Right ventricle myocardium superior (tissue), 1 donor: Measurements from ENCODE around the gene GDI1. TPM values are rescaled to one million over a fixed set of nuclear protein-coding genes. Genes with fewer than 3 reads are reported as not detected.

Experiments used
- ATAC-seq: fragments of 200-7000 bp; cut with Tn5 transposase; one replicate; pipeline ENCODE4 v1.9.1; 2020; ENCODE audit warnings: mild to moderate bottlenecking; ENCODE audit not compliant: poor library complexity
- DNase-seq: peaks from one replicate; pipeline ENCODE4 v3.0.0-alpha.2; 2020
- intact Hi-C: fragments of 100-400 bp; cut with DNase I; formaldehyde crosslinking; loops from one replicate; pipeline ENCODE4 v1.11.2; 2022
- total RNA-seq: library from RNA; stranded (reverse); fragmentation: NEBNext Ultra II Directional; extraction: Animal tissue kit (Norgen Biotek cat#: 25700); gene quantifications from one replicate; pipeline ENCODE4 v1.2.1, GENCODE V29; 2021
- donor health status: DM: no; HTN: yes; CAD: no; lungs with severe emphysema.

The GDI1 gene
- total RNA-seq, 1 donor from 2014 or later: 70.3 TPM

DNA sequence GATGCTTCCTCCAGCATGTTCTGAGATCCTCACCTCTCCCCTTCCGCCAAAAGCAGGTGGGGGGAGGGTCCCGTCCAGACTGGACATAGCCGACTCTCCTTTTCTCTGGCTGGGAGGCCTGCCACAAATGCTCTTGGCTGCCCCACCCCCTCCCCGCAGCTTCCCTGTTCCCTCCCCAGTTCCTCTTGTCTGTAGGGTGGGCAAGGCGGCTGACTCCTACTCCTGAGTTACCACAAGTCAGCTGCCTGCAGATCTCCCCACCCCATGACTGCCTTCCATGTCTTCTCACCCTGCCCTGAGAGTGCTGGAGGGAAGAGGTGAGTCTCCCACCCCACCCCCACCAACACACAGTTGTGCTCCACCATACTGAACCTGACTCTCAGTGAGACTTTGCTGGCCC is 5.6 kb upstream of the GDI1 start:
- no peak for ATAC-seq

DNA sequence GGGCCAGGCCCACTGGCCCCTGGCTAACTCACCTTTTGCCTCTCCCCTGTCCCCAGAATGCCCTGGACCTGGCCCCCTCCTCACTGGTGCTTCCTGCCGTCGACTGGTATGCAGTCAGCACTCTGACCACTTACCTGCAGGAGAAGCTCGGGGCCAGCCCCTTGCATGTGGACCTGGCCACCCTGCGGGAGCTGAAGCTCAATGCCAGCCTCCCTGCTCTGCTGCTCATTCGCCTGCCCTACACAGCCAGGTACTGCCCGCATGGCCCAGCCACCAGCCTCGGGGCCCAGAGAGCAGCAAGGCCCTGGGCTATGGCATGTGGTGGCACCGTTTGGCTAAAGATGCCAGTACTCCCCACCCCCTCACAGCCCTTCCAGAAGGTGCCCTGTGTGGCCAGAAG is 4.7 kb upstream of the GDI1 start:
- intact Hi-C loops: no loop called here
- no peak for ATAC-seq
- no peak for DNase-seq

More for the DNA sequence above, 5.6 kb upstream of the GDI1 start:
- peak; percentile 55 for DNase-seq
- intact Hi-C loops: no loop called here

DNA sequence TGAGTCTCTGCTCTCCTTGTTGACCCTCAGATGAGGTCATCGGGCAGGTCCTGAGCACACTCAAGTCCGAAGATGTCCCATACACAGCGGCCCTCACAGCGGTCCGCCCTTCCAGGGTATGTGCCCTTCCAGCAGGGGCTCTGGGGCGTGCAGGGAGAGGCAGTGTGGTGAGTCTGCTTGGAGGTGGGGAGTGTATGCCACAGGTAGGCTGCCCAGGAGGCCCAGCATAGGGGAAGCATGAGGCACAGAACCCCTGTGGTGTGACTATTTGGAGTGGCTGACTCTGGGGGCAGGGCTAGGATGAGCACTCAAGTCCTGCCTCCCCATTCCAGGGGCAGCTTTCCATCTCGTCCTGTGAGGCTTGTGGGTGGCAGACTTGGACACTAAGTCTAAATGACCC is 3.3 kb upstream of the GDI1 start:
- intact Hi-C loops: no loop called here
- DNase-seq (no peak), ATAC-seq (no peak)

DNA sequence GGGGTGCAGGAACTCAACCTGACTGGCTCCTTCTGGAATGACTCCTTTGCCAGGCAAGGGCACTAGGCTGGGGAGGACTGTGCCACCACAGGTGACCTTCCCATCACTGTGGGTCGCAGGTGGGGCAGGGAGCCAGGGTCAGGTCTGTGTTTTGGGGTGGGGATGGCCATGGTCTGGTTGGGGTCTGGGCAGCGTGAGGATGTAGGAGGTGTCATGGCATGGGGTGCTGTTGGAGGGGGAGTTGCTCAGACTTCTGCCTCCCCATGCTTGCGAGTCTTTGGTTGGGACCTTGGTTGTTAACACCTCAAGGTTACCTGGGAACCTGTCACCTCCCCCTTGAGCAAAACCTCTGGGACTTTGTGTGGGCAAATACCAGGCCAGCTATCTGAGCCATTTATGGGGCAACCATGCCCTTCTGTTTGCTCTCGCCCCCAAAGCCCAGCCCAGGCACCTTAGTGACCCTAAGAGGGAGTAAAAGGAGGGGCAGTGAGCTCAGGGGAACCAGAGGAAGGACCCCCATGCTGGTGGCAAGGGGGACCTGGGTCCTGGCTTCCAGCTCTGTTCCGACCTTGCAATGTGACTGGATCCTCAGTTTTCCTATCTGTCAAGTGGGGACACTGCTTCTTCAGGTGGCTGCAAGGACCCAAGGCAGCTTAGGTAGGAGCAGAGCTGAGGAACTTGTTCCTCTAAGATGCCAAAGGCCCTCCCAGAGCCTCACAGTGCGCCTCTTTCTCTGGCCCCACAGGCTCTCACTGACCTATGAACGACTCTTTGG is 2.4 kb upstream of the GDI1 start:
- intact Hi-C loops: no loop called here
- ATAC-seq: no peak

DNA sequence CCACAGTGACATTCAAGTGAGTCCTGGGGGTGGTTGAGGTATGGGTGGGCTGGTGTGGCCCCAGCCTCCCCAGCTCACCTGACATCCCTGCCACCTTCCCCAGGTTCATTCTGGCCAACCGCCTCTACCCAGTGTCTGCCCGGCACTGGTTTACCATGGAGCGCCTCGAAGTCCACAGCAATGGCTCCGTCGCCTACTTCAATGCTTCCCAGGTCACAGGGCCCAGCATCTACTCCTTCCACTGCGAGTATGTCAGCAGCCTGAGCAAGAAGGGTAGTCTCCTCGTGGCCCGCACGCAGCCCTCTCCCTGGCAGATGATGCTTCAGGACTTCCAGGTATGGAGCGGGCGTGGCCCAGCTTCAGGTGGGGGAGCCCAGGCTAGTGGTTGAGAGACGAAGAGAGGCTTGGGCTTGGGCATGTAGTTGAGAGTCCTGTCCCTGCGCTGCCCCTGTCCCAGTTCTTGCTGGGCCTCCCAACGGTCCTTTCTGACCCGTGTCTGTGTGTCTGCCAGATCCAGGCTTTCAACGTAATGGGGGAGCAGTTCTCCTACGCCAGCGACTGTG is 1.7 kb upstream of the GDI1 start:
- ATAC-seq: no peak
- intact Hi-C loops: no loop called here
- DNase-seq: no peak

More for the DNA sequence above, 2.4 kb upstream of the GDI1 start:
- no peak for DNase-seq

DNA sequence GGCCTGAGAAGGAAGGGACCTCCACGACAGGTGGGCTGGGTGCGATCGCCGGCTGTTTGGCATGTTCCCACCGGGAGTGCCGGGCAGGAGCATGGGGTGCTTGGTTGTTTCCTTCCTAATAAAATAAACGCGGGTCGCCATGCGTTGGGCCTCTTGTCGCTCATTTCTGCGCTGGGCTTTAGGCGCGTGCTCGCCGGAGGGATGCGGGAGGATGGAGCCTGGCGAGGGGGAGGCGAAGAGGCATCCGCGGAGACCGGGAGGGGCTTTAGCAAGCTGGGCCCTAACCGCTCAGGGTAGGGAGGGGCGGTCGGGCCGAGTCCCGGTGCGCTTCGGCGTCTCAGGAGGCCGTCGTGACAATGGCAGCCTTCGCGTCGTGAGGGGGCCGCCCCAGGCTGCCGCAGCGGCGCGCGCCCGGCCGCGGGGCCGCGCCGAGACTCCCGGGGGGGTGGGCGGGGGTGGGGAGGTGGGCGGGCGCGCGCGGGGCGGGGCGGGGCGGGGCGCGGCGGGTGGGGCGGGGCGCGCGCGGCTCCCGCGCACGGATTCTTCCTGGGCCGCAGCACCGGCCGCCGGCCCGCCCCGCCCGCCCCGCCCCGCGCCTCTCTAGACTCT is 476 bp upstream of the GDI1 start:
- no peak for DNase-seq
- ATAC-seq: peak; percentile 38
- intact Hi-C loops: no loop called here

DNA sequence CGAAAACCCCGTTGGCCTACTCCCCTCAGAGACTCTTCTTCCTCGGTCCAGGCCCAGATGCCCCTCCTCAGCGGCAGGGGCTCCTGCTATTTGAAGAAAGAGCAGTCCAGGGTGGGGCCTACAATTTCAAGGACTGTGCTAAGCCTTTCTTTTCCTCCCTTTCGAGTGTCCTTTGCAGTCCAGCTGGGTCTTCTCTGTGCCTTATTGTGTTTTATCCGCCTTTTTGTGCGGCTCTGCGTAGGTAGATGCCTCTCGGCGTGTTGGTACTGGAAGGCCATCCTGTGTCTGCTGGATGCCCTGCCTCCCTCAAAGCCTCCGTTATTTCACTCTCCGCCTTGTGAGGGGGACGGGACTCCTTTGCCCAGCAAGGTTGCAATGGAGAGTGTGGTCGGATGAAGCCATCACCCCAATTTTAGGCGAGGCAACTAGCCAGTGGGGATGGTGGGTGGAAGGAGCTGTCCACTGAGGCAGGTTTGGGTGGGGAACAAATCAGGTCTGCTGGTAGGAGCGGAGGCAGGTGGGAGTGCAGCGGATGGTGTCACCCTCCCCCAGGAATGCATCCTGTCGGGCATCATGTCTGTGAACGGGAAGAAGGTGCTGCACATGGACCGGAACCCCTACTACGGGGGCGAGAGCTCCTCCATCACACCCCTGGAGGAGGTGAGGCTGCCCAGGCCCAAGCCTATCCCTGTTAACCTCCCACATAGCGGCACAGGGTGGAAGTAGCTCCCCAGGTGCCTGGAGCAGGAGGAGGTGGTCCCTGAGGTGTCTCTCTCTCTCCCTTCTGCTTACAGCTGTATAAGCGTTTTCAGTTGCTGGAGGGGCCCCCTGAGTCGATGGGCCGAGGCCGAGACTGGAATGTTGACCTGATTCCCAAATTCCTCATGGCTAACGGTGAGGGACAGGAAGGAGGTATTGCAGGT is 1.3 kb downstream of the GDI1 start:
- DNase-seq (no peak), ATAC-seq (no peak)
- intact Hi-C loops: no loop called here

DNA sequence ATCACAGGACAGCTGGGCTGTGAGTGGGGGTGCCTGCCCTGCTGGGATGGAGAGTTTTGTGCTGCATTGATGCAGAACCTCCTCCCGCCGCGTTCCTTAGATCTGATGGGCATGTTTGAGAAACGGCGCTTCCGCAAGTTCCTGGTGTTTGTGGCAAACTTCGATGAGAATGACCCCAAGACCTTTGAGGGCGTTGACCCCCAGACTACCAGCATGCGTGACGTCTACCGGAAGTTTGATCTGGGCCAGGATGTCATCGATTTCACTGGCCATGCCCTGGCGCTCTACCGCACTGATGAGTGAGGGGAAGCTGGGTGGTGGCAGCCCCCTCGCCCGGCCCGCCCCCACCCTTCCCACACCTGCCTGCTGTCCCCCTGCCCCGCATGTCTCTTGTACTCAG is 2.9 kb downstream of the GDI1 start:
- intact Hi-C loops: no loop called here
- DNase-seq (no peak), ATAC-seq (no peak)

DNA sequence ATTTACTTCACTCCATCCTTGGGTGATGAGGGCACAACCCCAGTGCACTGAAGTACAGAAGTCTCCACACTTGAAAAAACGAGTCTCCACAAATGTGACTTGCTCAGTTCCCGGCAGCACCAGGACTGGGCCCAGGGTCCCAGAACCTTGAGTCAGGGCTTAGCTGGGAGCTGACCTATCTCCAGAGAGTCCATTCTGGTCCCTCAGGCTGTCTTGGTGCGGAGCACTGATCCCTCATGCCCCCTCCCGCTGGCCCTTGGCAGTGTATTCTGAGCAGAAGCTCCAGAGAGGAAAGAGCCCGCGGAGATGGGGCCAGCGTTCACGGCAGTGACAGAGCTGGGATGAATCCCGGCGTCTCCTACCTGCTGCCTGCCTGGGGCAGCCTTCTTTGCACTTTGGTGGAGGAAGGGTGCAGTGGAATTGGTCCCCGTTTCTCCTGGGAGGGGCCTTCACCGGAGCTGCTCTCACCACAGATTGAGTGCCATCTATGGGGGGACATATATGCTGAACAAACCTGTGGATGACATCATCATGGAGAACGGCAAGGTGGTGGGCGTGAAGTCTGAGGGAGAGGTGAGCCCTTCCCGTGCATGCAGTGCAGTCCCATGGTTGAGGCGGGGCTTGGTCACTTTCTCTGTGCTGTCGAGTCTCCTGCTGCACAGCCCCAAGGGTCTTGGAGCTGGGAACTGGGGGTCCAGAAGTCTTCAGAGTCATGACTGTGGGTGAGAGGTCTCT is 3.8 kb downstream of the GDI1 start:
- intact Hi-C loops: no loop called here
- ATAC-seq: no peak

DNA sequence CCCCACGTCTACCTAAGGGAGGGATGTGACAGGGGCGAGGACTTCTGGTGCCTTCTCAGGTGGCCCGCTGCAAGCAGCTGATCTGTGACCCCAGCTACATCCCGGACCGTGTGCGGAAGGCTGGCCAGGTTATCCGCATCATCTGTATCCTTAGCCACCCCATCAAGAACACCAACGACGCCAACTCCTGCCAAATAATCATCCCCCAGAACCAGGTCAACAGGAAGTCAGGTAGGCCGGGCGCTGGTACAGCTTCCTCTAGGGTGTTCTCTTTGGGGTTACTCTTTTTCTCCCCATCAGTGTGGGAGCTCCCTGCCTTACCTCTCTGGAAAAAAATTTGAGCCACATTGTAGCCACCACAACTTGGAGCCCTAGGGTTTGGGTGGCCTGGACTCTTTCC is 4.6 kb downstream of the GDI1 start:
- intact Hi-C loops: no loop called here
- no peak for ATAC-seq
- no peak for DNase-seq

More for the DNA sequence above, 3.8 kb downstream of the GDI1 start:
- no peak for DNase-seq

DNA sequence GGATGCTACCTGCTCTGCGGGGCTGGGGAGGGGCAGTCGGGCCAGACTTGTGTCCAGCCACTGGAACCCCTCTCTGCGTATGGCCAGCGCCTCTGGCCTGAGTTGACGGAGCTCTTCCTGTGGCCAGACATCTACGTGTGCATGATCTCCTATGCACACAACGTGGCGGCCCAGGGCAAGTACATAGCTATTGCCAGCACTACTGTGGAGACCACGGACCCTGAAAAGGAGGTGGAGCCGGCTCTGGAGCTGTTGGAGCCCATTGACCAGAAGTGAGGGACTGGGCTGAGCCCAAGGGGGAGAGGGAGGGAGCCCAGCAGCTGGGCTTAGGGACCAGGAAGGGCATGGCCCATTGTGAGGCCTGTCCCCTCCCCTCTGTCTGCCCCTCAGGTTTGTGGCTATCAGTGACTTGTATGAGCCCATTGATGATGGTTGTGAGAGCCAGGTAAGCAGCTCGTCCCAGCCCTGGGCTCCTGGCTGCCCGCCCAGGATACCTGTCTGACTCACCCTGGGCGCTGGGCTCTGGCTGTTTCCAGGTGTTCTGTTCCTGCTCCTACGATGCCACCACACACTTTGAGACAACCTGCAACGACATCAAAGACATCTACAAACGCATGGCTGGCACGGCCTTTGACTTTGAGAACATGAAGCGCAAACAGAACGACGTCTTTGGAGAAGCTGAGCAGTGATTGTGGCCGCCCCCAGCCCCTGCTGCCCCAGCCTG is 5.2 kb downstream of the GDI1 start:
- ATAC-seq: no peak
- no peak for DNase-seq
- intact Hi-C loops: no loop called here

DNA sequence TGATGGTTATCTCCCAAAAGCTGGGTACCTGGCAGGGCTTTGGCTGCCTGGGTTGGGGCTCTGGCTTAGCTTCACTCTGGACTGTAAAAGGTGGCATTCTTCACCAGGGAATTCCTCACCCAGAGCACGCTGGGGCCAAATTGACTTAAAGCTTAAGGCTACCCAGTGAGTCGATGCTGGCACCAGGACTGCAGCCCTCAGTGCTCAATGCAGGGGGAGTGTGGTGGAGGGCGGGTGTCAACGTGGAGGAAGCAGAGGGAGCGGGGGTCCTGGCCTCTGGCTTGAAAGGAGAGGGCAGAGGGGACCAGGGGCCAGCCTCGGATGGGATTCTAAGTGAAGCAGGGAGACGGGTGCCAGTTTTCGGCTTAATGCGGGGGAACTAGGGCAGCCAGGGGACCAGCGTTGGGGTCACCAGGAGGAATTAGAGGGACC is 6.5 kb downstream of the GDI1 start:
- intact Hi-C loops: no loop called here
- ATAC-seq (peak; percentile 18), DNase-seq (no peak)

DNA sequence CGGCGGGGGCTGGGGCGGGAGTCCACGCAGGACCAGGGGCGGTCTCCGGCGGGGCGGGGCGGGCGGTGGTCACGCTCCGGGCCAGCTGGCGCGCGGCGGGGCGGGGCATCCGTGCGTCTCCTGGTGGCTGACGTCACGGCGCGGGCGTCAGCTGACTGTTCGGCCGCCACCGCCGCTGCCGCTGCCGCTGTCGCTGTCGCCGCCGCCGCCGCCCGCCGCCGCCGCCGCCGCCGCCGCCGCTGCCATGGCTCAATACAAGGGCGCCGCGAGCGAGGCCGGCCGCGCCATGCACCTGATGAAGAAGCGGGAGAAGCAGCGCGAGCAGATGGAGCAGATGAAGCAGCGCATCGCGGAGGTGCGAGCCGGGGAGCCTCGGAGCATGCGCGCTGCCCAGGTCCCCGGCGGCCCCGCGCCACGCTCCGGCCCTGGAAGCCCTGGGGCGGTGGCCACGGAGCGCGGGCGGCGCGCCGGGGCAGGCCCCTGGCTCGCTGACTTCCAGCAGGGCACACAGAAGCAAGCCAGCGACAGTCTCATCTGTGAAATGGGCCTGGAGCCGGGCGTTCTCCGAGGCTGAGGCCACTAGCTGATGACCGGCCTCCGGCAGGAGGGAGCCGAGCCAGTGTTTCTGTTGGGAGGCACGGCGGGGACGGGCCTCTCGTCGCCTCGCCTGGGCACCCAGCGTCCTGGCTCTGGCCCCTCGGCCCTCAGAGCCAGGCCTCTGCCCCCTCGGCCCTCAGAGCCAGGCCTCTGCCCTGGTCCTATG is 7.2 kb downstream of the GDI1 start, which contains the start of gene FAM50A:
Gene FAM50A (plus strand): TSS at position 150 of the 763 bp plus-strand sequence. CDS start 95 bp downstream, at position 245.
- peak; percentile 91 for DNase-seq
- intact Hi-C loops: no loop called here
- peak; percentile 94 for ATAC-seq

DNA sequence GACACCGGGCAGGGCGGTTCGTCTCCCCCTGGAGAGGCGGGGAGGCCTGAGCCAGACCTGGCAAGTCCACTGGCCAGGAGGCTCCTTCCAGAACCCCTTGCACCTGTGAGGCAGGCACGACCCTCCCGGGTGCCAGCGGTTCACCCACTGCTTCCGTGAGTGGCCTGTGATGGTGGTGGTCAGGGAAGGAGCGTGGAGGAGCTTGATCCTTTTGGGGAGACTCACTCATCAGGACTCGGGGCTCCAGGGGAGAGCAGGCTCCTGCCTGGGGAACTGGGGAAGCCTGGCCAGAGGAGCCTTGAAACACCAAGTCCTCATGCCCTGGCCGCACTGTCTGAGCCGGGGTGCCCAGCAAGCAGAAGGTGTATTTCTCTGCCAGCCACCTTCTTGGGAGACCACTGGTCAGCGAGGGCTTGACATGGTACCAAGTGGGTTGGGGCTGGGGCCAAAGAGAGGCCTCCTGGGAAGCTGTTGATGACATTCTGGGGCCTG is 7.8 kb downstream of the GDI1 start:
- intact Hi-C loops: no loop called here
- DNase-seq (no peak), ATAC-seq (no peak)

DNA sequence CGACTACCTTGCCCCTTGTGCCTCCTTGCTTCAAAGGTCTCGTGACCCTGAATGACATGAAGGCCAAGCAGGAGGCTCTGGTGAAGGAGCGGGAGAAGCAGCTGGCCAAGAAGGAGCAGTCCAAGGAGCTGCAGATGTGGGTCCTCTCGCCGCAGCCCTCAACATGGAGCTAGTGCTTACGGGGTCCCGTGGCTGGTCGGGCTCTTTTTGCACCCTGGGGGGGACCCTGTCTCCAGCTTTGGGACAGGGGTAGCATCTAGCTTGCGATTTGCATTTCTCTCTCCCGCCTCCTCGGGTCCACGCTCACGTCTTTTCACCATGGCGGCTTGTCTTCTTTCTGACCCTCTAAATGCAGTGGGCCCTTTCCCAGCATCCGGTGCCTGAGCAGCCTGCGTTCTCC is 8.8 kb downstream of the GDI1 start:
- intact Hi-C loops: no loop called here
- ATAC-seq (no peak), DNase-seq (no peak)

DNA sequence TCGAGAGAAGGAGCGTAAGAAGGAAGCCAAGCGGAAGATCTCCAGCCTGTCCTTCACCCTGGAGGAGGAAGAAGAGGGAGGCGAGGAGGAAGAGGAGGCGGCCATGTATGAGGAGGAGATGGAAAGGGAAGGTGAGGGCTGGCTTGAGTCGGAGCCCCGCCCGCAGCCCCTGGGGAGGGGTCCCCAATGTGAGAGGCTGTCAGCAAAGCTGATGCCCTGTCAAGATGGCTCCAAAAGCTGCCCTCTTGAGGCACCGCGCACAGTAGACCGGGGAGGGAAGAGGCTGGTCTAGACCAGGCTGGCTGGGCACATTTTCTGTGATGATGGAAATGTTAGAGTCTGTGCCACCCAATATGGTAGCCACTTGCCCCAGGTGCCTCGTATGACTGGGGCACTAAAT is 9.5 kb downstream of the GDI1 start:
- no peak for ATAC-seq
- no peak for DNase-seq
- intact Hi-C loops: no loop called here

DNA sequence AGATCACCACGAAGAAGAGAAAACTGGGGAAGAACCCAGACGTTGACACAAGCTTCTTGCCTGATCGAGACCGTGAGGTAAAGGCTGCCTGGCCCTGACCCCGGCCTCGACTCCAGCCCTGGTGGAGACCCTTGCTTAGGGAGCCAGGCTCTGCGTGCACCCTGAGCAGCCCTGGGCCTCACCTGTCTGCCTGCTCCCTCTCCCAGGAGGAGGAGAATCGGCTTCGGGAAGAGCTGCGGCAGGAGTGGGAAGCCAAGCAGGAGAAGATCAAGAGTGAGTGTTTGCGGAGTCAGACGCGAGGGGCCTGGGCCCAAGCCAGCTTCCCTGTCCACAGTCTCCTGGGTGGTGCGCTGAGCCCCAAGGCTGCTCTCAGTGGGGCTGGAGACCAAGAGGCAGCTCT is 11.5 kb downstream of the GDI1 start:
- ATAC-seq (no peak), DNase-seq (no peak)
- intact Hi-C loops: no loop called here
